Measurements from ENCODE around the gene MEI1. TPM values are rescaled to one million over a fixed set of nuclear protein-coding genes. Genes with fewer than 3 reads are reported as not detected.

MEI1 gene
- total RNA-seq, 6 donors from 2014 or later: 0.89 to 20.7 (median 5.7) TPM

DNA sequence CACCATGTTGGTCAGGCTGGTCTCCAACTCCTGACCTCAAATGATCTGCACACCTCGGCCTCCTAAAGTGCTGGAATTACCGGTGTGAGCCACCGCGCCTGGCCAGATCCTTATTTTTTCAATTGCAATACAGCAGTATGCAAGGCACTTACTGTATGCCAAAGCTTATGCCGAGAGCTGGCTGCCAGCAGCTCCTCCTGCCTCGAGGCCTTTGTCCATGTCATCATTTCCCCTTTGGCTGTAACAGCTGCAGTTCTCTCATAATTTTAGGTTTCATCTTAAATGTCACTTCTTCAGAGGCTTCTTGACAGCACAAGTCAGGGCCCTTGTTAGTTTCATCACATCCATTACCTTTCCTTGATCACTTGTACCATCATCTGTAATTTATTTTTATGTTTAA lies 132.1 kb downstream of the MEI1 start:
- DNase-seq (no peak), ATAC-seq (ENCODE audit: low FRiP score in 2 of 2) (no peak)
- Histone ChIP-seq H3K27ac (peak overlapping the region in 2 of 4 donors; percentile 91 to 95), H3K4me3 (no peak overlapping the region), H3K36me3 (peaks cover 0 to 6% (median 3%) of the 10 kb centered on the region in 4 donors), H3K4me1 (peaks cover 12 to 45% (median 20%) of the 10 kb centered on the region in 4 donors), H3K9me3 (no peaks in the 10 kb centered on the region), H3K27me3 (no peaks in the 10 kb centered on the region)
- TF ChIP-seq, protein P1, sequence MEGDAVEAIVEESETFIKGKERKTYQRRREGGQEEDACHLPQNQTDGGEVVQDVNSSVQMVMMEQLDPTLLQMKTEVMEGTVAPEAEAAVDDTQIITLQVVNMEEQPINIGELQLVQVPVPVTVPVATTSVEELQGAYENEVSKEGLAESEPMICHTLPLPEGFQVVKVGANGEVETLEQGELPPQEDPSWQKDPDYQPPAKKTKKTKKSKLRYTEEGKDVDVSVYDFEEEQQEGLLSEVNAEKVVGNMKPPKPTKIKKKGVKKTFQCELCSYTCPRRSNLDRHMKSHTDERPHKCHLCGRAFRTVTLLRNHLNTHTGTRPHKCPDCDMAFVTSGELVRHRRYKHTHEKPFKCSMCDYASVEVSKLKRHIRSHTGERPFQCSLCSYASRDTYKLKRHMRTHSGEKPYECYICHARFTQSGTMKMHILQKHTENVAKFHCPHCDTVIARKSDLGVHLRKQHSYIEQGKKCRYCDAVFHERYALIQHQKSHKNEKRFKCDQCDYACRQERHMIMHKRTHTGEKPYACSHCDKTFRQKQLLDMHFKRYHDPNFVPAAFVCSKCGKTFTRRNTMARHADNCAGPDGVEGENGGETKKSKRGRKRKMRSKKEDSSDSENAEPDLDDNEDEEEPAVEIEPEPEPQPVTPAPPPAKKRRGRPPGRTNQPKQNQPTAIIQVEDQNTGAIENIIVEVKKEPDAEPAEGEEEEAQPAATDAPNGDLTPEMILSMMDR (IDR thresholded peaks at IDR 0.05): no peak
- TF ChIP-seq POLR2AphosphoS5 (IDR thresholded peaks at IDR 0.05) (no peak), EP300 (IDR thresholded peaks at IDR 0.05) (no peak), POLR2A (IDR thresholded peaks at IDR 0.05) (no peak)
- WGBS, 2 donors: 55 to 58% methylated on average over 6 of the region's 6 CpGs

DNA sequence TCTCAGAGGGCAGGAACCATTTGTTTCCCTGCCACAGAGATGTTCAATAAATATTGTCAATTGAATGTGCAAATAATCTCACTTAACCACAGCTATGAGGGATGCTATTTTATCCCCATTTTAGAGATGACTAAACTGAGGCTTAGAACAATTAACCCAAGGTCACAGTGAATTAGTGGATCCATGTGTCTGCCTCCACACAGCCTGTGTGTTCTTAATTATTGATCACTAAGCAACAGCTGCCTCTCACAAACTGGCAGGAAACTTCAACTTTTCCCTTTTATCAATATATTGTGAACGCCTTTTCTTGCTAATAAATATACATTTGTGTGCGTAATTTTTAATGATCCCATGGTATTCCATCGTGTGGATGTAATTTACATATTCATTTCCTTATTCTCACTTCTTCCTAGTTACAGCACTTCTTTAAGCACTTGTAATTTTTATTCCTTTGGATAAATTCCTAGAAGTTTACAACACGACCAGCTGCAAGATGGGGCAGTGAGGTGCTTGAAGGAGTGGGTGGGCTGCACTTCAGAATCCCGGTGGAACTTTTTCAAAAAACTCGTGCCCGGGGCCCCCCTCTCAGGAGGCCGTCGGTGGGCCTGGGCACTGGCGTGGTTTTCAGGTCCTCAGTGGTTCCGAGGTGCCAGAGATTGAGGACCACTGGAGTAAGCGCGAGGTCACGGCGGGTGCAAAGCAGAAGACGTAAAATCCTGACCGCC lies 132.7 kb downstream of the MEI1 start:
- H3K36me3 ChIP-seq: peaks cover 0 to 10% (median 6%) of the 10 kb centered on the region in 4 donors
- ATAC-seq (ENCODE audit: low FRiP score in 2 of 2): no peak
- TF ChIP-seq, protein P1 (IDR thresholded peaks at IDR 0.05): no peak
- TF ChIP-seq POLR2A (IDR thresholded peaks at IDR 0.05) (no peak), EP300 (IDR thresholded peaks at IDR 0.05) (no peak), POLR2AphosphoS5 (IDR thresholded peaks at IDR 0.05) (no peak)
- H3K4me1 ChIP-seq: peaks cover 10 to 40% (median 15%) of the 10 kb centered on the region in 4 donors
- peak overlapping the region; percentile 52 to 98 (median 80) for H3K4me3 ChIP-seq
- 13 to 17% methylated on average over 10 to 17 of the region's 17 CpGs for WGBS, 2 donors
- H3K27me3 ChIP-seq: no peaks in the 10 kb centered on the region
- H3K27ac ChIP-seq: peak overlapping the region; percentile 91 to 96 (median 96)
- H3K9me3 ChIP-seq: no peaks in the 10 kb centered on the region
- no peak for DNase-seq

DNA sequence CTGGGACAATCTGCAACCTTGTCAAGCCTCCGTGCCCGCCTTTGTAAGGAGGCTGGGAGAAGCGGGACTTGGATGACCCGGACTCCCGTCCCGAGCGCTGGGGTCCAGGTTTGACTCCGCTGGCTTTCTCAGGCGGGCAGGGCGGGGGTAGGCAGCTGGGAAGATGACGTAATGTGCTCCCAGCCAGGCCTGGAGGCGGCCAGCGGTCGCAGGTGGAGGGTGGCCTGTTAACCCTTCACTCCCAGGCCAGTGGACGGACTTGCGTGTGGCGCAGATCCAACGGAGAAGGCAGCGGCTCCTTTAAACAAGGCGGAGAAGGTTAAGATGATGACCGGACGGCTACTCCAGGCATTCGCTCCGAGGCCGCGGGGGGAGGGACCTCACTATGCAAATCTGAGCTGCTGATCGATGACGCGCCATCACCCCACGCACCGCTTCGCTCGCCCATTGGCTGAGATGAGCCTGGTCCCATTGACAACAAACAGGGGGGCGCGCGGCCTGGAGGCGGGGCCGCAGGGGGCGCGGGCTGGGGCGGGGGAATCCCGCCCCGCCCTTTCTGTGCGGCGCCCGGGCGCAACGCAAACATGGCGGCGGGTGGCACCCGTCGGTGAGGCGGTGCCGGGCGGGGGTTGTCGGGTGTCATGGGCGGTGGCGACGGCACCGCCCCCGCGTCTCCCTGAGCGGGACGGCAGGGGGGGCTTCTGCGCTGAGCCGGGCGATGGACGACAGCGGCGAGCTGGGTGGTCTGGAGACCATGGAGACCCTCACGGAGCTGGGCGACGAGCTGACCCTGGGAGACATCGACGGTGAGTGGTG lies 133.5 kb downstream of the MEI1 start, which contains the start of gene SREBF2:
Gene SREBF2 (plus strand): TSS at position 553 of the 816 bp plus-strand sequence. CDS start 166 bp downstream, at position 719.
- peak within 1 kb of the TSS; percentile 65 to 98 (median 86) for H3K4me3 ChIP-seq
- no peaks in the 10 kb centered on the region for H3K9me3 ChIP-seq
- H3K27me3 ChIP-seq: no peaks in the 10 kb centered on the region
- DNase-seq (peak; percentile 99 to 100), ATAC-seq (ENCODE audit: low FRiP score in 2 of 2) (peak; percentile 98)
- H3K4me1 ChIP-seq: peaks cover 10 to 40% (median 14%) of the 10 kb centered on the region in 4 donors
- peak within 1 kb of the TSS; percentile 91 to 96 (median 96) for H3K27ac ChIP-seq
- WGBS, 2 donors: 0% methylated on average over 9 to 11 of the region's 75 CpGs
- TF ChIP-seq POLR2A (IDR thresholded peaks at IDR 0.05): peak in 3 of 4 donors; percentile 68 to 90 (median 72)
- peak in 2 of 4 donors; percentile 93 to 98 for TF ChIP-seq EP300 (IDR thresholded peaks at IDR 0.05)
- TF ChIP-seq POLR2AphosphoS5 (IDR thresholded peaks at IDR 0.05): peak; percentile 79 to 95
- TF ChIP-seq, protein P1 (IDR thresholded peaks at IDR 0.05): no peak
- H3K36me3 ChIP-seq: peaks cover 0 to 12% (median 7%) of the 10 kb centered on the region in 4 donors

DNA sequence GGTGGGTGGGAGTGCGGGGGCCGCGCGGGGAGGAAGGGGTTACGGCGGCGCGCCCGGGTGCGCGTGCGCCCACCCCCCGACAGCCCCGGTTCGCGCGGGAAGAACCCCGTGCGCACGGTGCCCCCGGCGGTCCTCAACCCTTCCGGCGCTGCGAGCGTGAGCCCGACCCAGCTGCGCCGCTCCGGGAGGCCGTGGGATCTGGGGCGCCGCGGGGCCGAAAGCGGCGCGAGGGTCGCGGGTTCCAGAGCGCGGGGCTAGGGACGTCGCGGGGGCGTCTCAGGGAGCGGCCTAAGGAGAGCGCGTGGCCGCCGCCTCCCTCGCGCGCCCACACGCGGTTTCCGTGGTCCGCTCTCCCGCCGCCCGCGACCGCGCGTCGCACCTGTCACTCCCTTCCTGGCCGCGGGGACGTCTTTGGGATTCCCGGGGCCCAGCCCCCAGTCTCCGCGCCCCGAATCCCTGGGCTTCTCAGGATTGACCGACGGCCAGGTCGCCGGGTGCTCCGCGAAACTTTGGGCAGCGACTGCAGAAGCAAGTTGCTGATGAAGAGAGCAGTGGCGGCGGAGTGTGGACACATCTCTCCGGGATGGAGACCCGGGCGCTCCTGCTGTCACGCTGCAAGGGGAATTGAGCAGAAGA lies 134.2 kb downstream of the MEI1 start:
- peak overlapping the region; percentile 91 to 96 (median 96) for H3K27ac ChIP-seq
- peak in 1 of 2 donors; percentile 48 for ATAC-seq (ENCODE audit: low FRiP score in 2 of 2)

More for the DNA sequence above, 134.2 kb downstream of the MEI1 start:
- Histone ChIP-seq H3K36me3 (peaks cover 0 to 12% (median 7%) of the 10 kb centered on the region in 4 donors), H3K4me1 (peaks cover 11 to 41% (median 14%) of the 10 kb centered on the region in 4 donors), H3K4me3 (peak overlapping the region; percentile 65 to 98 (median 86)), H3K27me3 (no peaks in the 10 kb centered on the region), H3K9me3 (no peaks in the 10 kb centered on the region)
- TF ChIP-seq, protein P1 (IDR thresholded peaks at IDR 0.05): peak in 2 of 6 experiments; percentile 21 to 40
- TF ChIP-seq POLR2A (IDR thresholded peaks at IDR 0.05) (peak in 1 of 4 donors; percentile 11), EP300 (IDR thresholded peaks at IDR 0.05) (no peak), POLR2AphosphoS5 (IDR thresholded peaks at IDR 0.05) (peak in 1 of 2 donors; percentile 10)
- WGBS, 2 donors: 2 to 10% methylated on average over 2 to 47 of the region's 86 CpGs
- peak; percentile 53 to 92 for DNase-seq

Measured in upper lobe of left lung (tissue), 6 donors.